GM12865 (cell line): ENCODE measurements around the gene CFAP77.

ENCODE experiments used
- DNase-seq: peaks from one replicate; pipeline ENCODE4 v3.0.0; 2010; ENCODE audit warnings: low read depth
- H3K4me3 ChIP-seq: 2 replicates; pipeline ENCODE4 v1.5.1; 2011; ENCODE audit warnings: mild to moderate bottlenecking, low read depth, low read length, control low read depth
- CTCF ChIP-seq: IDR thresholded peaks from 2 replicates; pipeline ENCODE4 v1.5.1; 2011; ENCODE audit warnings: low read length, control low read depth, low read depth, inconsistent platforms; ENCODE audit not compliant: insufficient read depth; ENCODE audit errors: missing control alignments

CFAP77 gene

DNA sequence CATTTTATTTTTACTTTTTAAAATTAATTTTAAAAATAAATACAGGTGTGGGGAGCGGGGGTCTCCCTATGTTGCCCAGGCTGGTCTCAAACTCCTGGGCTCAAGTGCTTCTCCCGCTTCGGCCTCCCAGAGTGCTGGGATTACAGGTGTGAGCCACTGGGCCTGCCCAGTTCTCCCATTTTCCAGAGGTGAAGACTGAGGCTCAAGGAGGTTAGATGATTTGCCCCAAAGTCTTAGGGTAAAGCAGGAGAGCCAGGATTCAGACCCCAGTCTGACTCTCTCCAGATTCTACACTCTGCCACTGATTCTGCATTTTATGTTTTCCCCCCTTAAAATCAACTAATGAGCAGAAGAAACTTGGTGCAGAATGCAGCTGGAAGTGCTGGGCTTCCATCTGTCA, 36.9 kb downstream of the CFAP77 start:
- no peak for DNase-seq
- no peak overlapping the region for H3K4me3 ChIP-seq
- no peak for TF ChIP-seq CTCF

DNA sequence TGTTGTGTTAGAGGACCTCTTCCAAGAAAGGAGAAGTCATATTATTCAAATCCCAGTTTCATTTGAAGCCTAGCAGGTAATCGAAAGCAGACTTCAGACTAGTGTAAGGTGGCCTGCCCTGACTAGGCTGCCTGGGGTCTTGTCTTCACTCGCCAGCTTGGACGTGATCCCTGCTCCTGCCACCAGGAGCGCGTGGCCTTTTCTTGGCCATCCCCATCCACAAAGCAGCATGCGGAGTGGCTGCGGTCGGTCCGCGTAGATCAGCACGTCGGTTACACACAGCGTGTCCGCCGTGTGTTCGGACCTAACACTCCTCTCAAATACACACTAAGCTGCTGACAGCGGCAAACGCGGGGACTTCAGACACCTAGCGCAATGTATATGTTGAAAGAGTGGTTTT, 37.3 kb downstream of the CFAP77 start:
- no peak overlapping the region for H3K4me3 ChIP-seq
- no peak for DNase-seq
- TF ChIP-seq CTCF: no peak

- TF ChIP-seq CTCF: no peak
- no peak overlapping the region for H3K4me3 ChIP-seq
- no peak for DNase-seq
Measured at GRCh38 chr9:132447902-132448301, 37.9 kb downstream of the CFAP77 start.

DNA sequence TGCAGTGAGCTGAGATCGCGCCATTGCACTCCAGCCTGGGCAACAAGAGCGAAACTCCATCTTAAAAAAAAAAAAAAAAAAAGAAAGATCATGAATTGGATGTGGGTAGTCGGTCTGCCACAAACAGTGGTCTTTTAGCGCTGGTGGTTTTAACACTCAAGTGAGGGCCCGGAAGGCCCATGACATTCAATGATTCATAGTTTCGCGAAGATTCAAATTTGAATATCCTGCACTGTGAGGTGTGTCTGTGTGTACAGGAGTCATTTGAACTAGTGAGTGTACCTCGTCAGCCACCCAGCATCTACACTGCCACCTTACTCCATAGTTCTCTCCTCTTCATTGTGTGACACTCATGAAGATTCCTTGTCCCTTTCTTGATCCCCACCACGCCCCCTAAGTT, 41.3 kb downstream of the CFAP77 start:
- no peak overlapping the region for H3K4me3 ChIP-seq
- DNase-seq: no peak
- TF ChIP-seq CTCF: no peak

GRCh38 chr9:132456241-132456640, 46.2 kb downstream of the CFAP77 start:
- no peak for DNase-seq
- no peak for TF ChIP-seq CTCF
- H3K4me3 ChIP-seq: no peak overlapping the region

DNA sequence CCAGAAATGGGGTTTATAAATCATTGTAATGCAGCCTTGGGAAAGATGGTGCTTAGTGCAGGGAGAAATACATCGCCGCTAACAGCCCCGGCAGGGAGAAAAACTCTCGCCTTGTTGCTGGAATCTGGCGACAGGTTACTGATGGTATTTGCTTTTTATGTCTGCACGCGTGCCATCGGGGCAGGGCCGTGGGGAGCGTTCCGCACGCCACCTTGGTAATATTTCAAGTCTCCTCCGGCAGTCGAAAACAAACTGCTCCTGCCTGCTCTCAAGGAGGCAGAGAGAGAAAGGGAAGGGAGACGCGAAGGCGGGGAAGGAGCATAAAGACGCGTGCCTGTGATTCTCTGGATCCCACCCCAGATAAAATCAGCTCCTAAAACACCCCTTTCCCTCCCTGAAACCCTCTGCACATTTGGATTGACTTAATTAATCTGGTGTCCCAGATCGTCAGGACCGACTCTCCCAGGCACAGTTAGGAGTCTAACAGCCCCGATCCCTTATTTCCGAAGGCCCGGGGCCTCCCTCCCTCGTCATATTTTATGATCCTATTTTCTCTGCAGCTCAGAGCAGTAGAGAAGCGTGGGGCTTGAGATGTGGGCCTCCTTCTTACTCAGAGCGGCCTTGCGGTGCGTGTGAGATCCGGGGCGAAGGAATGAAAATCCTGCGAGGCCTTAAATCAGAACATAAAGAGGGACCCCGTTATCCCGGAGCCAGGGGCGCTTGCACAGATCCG, 47.7 kb downstream of the CFAP77 start:
- no peak overlapping the region for H3K4me3 ChIP-seq
- no peak for TF ChIP-seq CTCF
- no peak for DNase-seq

GRCh38 chr9:132458432-132458831, 48.4 kb downstream of the CFAP77 start:
- no peak overlapping the region for H3K4me3 ChIP-seq
- DNase-seq: no peak
- TF ChIP-seq CTCF: no peak
